G401 (cell line): ENCODE data around the gene DTNA. TPM values are rescaled to one million over a fixed set of nuclear protein-coding genes. Genes with fewer than 3 reads are reported as not detected.
A peak's percentile ranks its signal among the peaks of the same experiment; 100 is the strongest.

Experiments
- DNase-seq: peaks from one replicate; pipeline ENCODE4 v3.0.0-alpha.2; 2015; ENCODE audit warnings: low spot score
- in situ Hi-C: cut with HindIII; loops from 2 replicates; pipeline ENCODE4 v1.10.0; 2016; ENCODE audit warnings: low sequenced_read_pairs, mixed read lengths
- total RNA-seq: library from RNA; depleted of rRNA; stranded (reverse); fragments of >200 nt; shearing (Covaris generic); gene quantifications from 2 replicates; pipeline ENCODE4 v1.2.3, GENCODE V29; 2014

The DTNA gene
- total RNA-seq, 1 experiment from 2014 or later, result 0.14 TPM

DNA sequence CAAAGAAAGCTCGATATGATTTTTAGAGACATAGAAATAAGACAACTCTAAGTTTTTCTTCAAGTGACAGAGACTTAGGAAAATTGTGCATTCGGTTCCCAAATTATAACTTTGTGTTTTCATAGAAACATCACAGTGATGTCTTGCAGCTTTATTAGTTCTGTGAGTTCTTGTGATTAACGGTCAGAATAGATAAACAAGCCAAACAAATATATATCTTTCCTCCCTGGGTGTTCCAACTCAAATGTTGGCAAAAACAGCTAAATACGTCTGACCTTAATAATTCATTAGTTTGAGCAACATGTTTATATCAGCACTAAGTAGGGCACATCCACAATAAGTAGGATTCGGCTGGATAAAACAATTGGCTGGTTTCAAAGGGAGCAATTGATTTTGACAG lies 47.6 kb downstream of the DTNA start:
- in situ Hi-C loops, result no loop called here
- DNase-seq, result no peak

DNA sequence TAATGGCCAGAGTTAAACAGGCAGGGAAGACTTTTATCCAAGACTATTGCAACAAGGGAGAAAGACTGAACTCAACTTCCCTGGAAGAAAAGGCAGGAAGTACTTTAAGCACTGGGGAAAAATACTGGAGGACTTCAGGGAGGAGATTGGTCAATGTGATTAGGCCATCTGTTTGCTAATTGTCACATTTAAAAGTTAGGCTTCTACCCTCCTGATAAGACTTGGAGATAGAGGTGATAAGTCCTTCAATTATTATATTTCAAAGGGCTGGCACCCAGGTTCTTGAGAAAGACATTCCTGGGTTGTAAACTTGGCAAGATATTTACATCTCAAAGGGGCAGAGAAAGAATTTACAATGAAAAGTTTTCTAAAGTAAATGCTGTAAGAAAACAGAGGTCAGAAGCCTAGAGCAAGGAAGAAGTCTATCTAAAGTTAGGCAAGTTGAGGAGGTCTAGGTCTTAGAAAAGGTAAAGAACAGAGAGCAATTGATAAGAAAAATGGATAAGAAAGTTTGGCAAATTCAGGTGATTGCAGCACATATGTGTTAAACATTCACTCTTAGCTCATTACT lies 48.4 kb downstream of the DTNA start:
- in situ Hi-C loops, result no loop called here
- no peak for DNase-seq

DNA sequence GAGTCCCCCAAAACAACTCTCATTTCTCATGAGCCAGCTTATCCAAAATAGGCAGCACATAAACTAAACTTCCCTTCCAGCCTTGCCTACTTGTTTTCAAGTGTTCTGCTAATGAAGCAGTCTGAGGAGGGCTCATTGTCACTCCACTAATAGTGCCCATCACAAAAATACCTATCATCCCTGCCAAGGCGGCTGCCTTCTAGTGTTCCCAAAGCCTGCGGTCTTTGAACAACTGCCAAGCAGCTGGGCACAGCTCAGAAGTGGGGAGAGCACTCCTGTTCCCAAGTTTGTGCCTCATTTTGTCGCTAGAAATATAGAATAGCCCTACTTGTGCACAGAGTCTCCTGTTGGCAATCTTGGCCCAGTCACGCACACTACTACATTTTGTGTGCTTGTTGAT lies 50.3 kb downstream of the DTNA start:
- no peak for DNase-seq
- in situ Hi-C loops, result no loop called here

DNA sequence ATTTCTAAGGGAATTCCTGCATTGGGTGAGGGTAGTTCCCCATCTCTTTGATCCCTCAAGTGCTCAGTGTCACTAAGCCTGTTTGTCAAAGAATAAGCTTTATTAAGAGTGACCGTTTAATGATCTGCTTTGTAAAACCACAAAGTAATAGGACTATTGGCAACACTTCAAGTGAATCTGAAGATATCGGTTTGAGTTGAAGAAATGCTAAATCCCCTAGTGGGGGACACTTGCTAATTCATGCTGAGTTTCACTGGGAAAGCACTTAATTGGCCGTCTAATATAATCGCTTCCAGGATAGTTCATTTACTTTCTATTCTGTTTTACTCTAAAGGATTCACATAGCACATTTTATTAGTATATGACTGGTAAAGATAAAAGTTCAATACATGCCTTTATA lies 54.4 kb downstream of the DTNA start:
- no peak for DNase-seq
- in situ Hi-C loops, result no loop called here

DNA sequence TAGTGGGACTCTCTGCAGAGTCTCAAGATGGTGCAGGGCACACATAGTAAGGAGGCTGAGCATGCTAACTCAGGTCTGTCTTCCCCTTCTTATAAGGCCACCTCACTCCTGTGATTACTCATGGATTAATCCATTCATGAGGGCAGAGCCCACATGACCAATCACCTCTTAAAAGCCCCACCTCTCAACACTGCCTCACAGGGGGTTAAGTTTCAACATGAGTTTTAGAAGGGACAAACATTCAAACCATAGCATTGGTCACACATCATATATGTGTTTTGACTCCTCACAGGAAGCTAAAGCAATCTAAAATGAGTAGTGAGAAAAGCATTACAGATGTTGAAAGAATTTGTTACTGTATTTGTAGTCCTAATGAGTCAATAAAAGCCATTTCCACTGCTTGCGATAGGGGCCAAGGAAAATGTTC lies 57.5 kb downstream of the DTNA start:
- in situ Hi-C loops, result no loop called here
- DNase-seq, result no peak

DNA sequence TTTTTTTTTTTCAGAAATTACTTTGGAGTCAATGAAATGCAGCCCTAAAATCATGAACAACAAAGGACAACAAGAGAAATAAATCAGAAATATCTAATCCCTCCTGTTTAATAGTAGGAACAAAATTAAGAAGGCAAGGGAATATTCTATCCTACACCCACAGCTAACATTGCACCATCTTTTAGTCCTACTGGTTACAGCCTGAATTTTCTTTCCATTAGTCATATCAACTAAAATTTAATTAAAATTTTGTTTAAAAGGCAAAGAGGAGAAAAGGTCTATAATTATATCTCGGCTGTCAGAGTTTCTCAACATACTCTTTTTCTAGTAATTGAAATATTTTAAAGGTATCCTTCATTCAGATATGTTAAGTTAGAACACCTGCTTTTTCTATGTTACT lies 61.9 kb downstream of the DTNA start:
- no peak for DNase-seq
- in situ Hi-C loops, result no loop called here

DNA sequence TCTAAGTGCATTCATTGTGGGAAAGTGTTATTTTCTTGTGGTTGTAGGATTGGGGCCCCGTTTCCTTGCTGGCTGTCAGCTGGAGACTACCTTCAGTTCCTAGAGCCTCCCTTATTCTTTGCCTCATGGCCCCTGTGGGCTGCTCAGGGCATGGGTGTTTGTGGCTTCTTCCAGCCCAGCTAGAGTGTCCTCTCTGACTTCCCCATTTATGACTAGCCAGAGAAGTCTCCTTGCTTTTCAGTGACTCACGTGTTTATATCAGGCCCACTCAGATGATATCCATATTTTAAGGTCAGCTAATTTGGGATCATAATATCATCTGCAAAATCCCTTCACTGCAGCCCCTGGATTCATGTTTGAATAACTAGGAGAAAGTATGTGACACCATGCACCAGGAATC lies 62.8 kb downstream of the DTNA start:
- DNase-seq, result no peak
- in situ Hi-C loops, result no loop called here

DNA sequence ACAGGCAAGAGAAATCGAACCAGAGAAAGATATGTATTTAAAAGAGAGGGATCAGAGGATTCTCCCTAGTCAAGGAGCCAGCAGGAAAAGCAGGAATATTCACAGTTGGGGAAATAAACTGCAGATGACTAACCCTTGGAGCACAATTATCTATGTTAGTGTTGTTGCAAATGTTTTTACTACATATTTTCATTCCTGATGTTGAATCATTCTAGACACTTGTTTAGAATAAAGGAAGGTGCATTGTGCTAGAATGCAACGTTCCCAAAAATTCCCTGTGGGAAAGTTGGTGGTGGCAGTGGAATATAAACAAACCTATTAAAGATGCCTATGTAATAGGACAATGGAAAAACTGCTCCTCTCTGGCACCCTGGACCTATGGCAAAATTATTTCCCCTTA lies 63.3 kb downstream of the DTNA start:
- no peak for DNase-seq
- in situ Hi-C loops, result no loop called here

DNA sequence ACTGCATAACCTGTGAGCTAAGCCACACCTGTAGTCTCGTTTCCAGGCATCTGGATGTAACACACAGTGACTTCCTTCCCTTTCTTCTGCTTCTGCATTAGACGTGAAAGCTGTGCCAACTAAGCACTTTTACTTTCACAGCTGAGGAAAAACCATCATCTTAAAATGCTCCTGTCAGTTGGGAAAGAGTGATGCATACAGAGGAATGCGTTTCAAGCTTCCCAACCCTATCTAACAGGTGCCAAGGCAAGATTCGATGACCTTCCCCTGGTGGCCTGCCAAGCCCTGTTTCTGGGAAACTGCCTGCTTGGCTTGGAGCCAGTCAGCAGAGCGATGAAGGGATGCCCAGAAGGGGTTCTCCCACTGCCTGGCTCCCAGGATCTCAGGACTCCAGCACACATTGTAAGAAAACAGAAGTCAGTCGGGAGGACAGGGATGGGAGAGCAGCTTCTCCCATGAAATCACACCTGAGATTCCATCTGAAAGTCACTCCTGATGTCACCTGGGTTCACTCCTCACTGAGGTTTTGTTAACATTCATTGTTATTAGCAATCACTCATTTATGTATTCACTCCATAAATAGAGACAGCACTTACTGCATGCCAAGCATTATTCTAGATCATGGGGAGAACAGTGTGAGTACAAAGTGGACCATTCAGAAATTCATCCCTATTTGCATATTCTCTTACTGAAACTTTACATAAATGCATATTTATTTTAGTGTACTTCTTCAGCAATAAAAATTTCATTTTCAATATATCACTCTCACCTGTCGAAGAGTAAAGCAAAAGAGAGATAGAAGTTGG lies 64.1 kb downstream of the DTNA start:
- in situ Hi-C loops, result no loop called here
- DNase-seq, result peak; percentile 75

DNA sequence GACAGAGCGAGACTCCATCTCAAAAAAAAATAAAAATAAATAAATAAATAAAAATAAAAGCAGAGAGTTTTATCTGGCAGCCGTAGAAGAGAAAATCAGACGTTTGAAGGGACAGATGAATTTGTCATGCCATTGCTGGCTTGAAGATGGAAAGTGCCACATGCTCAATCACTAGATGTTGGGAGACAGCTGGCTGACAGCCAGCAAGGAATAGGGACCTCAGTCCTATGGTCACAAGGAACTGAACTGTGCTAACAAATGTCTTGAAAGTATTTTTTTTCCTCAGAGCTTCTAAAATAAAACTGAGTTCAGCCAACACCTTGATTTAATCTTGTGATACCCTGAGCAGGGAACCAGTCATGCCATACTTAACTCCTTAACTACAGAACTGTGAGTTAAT lies 65.4 kb downstream of the DTNA start:
- no peak for DNase-seq
- in situ Hi-C loops, result no loop called here

DNA sequence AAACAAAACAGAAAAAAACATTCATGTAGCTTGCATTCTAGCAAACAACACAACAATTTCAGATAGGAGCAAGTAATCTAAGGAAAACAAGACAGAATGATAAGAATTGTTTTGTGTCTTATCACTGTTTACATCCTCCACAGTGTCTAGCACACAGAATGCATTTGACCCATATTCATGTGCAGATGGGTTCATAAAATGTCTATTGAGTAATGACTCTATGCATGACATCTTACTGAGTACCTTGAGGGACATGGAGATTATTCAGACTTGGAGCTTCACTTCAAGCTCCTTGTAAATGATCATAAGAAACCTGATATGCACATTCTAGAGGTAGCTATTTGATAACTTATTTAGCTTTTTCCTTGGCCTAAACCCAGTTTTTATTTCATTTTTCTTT lies 69.0 kb downstream of the DTNA start:
- in situ Hi-C loops, result no loop called here
- DNase-seq, result no peak

DNA sequence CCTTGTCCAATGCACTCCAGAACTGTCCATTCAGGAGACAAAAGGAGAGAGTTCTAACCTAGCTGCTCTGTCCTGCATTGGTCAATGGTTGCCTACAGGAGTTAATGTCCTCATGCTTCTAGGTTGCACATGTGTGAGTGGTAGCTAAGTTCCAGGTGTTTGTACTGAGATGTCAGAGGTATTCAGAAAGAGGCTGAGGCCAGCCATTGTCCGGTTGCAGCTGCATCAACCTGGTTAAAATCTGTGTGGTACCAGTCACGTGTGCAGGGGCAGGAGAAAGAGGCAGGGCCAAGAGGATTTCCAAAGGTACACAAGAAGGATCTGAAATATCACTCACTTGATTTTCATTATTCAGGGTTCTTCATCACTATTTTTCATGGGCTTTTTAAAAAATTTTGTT lies 70.8 kb downstream of the DTNA start:
- no peak for DNase-seq
- in situ Hi-C loops, result no loop called here

DNA sequence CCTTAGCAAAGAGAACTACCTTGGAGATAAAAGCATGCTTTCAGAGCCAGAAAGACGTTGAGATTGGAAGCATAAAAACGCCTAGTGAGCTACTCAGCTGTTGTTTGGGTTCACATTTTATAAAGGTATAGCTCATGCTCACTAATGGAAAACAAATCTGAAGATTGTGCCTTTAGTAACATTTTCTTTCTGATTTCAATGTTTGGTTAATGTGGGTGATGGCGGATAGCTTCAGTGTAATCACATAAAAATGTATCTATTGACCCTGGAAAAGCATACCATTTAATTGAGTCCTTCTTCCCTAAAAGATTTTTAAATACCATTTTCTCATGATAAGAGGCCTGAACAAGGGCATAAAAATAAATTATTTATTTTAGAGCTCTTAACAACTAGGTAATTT lies 73.4 kb downstream of the DTNA start:
- in situ Hi-C loops, result no loop called here
- DNase-seq, result peak; percentile 19

DNA sequence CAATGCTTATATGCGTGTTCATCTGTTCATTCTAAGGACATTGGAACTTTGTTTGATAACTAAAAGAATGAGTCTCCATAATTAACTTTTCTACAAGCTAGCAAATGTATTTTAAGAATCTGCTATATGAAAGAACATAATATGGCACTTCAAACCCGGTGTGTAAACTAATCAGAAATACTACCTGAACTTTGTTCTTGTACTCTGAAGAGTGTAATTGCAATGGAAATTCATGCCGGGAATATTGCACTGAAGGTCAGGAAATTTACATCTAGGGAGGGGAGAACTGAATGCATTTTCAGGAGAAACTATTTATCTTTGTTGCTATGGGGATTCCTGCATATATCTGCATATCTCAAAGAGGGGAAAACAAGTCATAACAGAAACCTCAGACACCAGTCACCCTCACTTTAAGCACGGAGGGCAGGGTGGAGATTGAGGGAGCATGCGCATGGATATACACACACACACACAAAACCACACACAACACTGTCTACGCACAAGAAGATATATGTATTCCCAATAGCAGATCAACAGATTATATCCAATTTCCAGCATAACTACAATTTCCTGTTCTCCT lies 76.2 kb downstream of the DTNA start:
- in situ Hi-C loops, result no loop called here

DNA sequence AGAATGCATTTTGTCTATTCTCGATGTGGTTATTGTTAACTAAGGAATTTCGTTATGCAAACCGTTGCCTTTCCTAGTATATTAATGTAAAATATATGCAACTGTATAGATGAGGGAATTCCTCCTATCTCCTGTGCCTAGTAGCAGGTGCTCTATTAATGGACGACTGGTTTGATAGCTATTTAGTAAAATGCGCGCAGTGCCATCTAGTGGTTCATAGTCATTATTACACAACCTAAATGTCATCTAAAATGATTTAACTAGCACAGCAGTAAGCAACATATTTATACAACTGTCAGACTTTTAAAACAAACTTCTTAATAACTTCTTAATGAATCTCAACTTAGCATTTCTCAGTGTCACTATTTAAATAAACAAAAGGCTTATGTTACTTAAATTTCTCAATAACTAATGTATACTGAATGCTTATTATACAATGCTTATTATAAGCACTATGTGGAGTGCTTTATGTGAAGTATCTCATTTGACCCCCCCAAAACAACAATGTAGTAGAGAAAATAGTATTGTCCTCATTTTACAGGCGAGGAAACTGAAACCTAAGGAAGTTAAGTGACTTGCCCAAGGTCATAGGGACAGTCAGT lies 77.9 kb downstream of the DTNA start:
- peak; percentile 89 for DNase-seq

More for the DNA sequence above, 76.2 kb downstream of the DTNA start:
- no peak for DNase-seq

DNA sequence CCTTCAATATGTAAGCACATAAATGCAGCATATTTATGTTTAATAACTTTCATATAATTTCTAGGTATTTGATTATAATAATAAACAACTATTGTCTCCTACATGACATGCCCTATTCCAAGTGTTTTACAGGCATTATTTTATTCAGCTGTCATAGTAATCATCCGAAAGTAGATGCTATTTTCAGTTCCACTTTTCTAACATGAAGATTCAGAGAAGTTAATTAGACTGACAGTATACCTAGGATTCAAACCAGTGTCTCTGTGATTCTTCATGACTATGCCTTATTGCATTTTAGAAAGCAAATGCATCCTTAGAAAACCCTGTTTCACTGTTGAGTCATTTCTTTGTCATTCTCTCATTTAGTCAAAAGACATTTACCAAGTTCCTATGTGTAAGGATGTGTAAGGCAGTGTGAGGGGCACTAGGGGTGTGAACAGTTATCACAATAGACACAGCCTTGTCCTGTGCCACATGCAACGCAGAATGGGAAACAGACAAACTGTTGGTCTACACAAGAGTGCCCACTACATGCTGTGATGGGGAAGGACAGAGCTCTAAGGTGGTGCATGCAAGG lies 79.8 kb downstream of the DTNA start:
- in situ Hi-C loops, result no loop called here
- DNase-seq, result no peak

More for the DNA sequence above, 77.9 kb downstream of the DTNA start:
- in situ Hi-C loops, result no loop called here

DNA sequence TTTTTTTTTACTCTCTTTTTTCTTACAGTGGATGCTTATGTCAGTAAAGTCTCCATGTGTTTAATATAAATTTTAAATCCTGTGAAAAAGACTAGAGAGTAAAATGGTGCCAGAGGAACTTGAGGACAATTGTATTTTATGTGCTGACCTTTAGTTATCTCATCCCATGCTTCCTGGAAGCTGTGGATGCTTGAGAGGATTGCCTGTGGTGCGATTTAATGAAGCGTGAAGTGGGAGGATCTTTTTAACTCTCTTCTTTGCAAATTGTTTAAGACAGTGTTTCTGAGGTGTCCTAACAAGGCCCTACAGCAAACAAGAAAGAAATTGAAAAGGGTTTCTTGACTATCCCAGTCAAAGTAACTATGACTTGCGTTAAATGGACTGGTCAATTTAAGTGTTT lies 84.2 kb downstream of the DTNA start:
- DNase-seq, result peak; percentile 34
- in situ Hi-C loops, result no loop called here

DNA sequence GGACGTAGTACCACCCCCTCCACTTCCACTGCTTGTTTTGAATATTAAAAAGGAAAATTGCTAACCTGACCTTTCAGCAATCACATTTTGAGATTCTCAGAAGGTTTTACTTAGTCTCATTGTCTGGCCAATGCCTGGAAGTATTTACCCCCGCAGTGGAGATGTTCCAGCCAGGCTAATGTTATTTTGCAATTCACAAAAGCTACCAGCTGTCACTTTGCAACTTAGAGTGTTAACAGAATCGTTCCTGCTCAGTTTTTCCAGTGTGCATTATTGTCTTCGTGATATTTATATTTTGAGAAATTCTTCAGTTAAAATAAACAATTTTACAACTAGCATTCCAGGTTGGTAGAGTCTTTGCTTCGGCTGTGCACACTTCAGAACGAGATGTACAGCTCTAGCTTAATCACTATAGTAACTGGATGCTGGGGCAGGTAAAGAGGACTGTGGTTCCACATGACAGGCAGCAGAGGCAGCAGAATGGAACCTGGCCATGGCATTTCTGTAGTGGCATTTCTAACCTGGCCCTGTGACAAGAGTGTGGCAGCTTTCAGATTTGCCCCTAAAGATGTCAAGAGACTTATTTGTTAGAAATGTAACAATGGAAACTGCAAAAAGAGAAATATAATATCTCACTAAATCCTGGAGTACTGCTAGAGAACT lies 85.1 kb downstream of the DTNA start:
- in situ Hi-C loops, result no loop called here
- DNase-seq, result peak; percentile 67

DNA sequence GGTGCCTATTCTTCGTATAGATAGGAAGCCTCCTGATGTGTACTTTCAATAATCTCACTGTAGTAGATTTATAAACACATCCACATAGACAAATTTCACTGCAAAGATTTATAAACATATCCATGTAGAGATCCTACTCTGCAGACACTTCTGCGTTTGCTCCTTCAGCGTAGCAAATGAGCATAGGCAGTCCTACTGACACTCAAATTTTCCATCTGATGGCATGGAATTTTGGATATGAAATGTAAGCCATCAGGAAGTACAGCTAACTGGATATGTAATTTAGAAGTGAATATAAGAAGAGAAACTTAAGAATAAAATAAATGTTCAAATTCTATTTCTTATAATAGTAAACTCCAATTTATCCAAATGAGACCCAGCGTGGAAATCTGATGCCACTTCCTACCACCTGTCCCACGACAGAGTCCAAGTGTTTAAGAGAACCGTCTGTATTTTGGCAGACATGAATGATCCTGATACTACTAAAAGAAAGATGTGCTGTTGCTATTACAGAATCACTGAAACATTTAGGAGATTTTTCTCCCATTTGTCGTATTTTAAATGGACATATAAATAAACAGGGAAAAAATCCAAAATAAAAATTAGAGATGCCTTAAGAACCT lies 86.0 kb downstream of the DTNA start:
- in situ Hi-C loops, result no loop called here
- peak; percentile 66 for DNase-seq
